Esophagus muscularis mucosa (tissue), 3 donors: ENCODE results near the gene PRKCB.

Experiments used
- POLR2A ChIP-seq: fragments of 450-650 bp; IDR thresholded peaks from one replicate; pipeline ENCODE4 v1.6.1; 2017; ENCODE audit warnings: antibody characterized with exemption, moderate library complexity, mild to moderate bottlenecking, low read depth
- TF ChIP-seq, protein P1 (sequence below), 3 experiments: fragments of 200-600 bp in 2 of 3; fragments of 450-650 bp in 1 of 3; sonication (generic) in 2 of 3; IDR thresholded peaks; one replicate each; pipeline ENCODE4 v1.5.1; 2017 to 2019; ENCODE audit warnings: antibody characterized with exemption in 3 of 3, mild to moderate bottlenecking in 2 of 3, moderate library complexity in 1 of 3

DNA sequence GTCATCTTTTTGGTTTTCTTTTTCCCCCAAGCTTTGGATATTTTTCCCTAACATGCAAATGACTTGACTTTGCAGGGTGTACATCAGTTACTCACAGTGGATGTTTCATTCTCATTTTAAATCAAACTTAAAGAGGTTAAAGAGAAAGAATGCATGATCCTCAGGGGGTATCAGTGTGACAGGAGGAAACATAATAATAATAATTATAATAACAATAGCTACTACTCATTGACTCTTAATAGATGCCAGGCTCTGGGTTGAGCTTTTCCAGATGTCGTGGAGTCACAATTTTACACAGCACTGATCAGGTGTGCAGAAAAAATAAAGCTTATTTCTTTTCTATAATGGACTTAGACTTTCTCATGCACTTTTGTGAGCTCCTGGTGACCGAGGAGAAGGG is 263.1 kb downstream of the PRKCB start:
- TF ChIP-seq, protein P1, sequence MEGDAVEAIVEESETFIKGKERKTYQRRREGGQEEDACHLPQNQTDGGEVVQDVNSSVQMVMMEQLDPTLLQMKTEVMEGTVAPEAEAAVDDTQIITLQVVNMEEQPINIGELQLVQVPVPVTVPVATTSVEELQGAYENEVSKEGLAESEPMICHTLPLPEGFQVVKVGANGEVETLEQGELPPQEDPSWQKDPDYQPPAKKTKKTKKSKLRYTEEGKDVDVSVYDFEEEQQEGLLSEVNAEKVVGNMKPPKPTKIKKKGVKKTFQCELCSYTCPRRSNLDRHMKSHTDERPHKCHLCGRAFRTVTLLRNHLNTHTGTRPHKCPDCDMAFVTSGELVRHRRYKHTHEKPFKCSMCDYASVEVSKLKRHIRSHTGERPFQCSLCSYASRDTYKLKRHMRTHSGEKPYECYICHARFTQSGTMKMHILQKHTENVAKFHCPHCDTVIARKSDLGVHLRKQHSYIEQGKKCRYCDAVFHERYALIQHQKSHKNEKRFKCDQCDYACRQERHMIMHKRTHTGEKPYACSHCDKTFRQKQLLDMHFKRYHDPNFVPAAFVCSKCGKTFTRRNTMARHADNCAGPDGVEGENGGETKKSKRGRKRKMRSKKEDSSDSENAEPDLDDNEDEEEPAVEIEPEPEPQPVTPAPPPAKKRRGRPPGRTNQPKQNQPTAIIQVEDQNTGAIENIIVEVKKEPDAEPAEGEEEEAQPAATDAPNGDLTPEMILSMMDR (IDR thresholded peaks at IDR 0.05) = no peak
- no peak for TF ChIP-seq POLR2A
